Measurements from ENCODE around the gene KCNMB4. TPM values are rescaled to one million over a fixed set of nuclear protein-coding genes. Genes with fewer than 3 reads are reported as not detected.

KCNMB4 gene
- total RNA-seq, 2 donors from 2014 or later, result 2.8 to 3.2 TPM

- DNase-seq (ENCODE audit: low spot score), result no peak
- no peak for TF ChIP-seq CTCF (IDR thresholded peaks at IDR 0.05)
- H3K36me3 ChIP-seq, result peaks cover 20% of the 10 kb centered on the region
- H3K27ac ChIP-seq, result no peak overlapping the region
- no peak overlapping the region for H3K4me3 ChIP-seq
- H3K4me1 ChIP-seq, result no peaks in the 10 kb centered on the region
- no peaks in the 10 kb centered on the region for H3K27me3 ChIP-seq
- H3K9me3 ChIP-seq, result no peaks in the 10 kb centered on the region
Observed at GRCh38 chr12:70351076-70351475, 15.0 kb upstream of the KCNMB4 start.

- no peak for TF ChIP-seq CTCF (IDR thresholded peaks at IDR 0.05)
- Histone ChIP-seq H3K9me3 (no peaks in the 10 kb centered on the region), H3K4me3 (no peak overlapping the region), H3K4me1 (no peaks in the 10 kb centered on the region), H3K27me3 (no peaks in the 10 kb centered on the region), H3K36me3 (peaks cover 20% of the 10 kb centered on the region), H3K27ac (no peak overlapping the region)
- no peak for DNase-seq (ENCODE audit: low spot score)
Observed at GRCh38 chr12:70353780-70354660, 12.1 kb upstream of the KCNMB4 start.

GRCh38 chr12:70354787-70355186, 11.3 kb upstream of the KCNMB4 start:
- no peak for DNase-seq (ENCODE audit: low spot score)
- H3K4me1 ChIP-seq, result no peaks in the 10 kb centered on the region
- H3K27me3 ChIP-seq, result no peaks in the 10 kb centered on the region
- no peaks in the 10 kb centered on the region for H3K9me3 ChIP-seq
- H3K27ac ChIP-seq, result no peak overlapping the region
- no peak overlapping the region for H3K4me3 ChIP-seq
- no peak for TF ChIP-seq CTCF (IDR thresholded peaks at IDR 0.05)
- H3K36me3 ChIP-seq, result peaks cover 20% of the 10 kb centered on the region

GRCh38 chr12:70355972-70356371, 10.1 kb upstream of the KCNMB4 start:
- no peak overlapping the region for H3K4me3 ChIP-seq
- no peak for DNase-seq (ENCODE audit: low spot score)
- no peaks in the 10 kb centered on the region for H3K9me3 ChIP-seq
- peaks cover 20% of the 10 kb centered on the region for H3K36me3 ChIP-seq
- TF ChIP-seq CTCF (IDR thresholded peaks at IDR 0.05), result no peak
- H3K4me1 ChIP-seq, result no peaks in the 10 kb centered on the region
- H3K27ac ChIP-seq, result no peak overlapping the region
- H3K27me3 ChIP-seq, result no peaks in the 10 kb centered on the region

GRCh38 chr12:70359458-70360197, 6.5 kb upstream of the KCNMB4 start:
- Histone ChIP-seq H3K9me3 (no peaks in the 10 kb centered on the region), H3K36me3 (peaks cover 4% of the 10 kb centered on the region), H3K4me1 (no peaks in the 10 kb centered on the region), H3K27ac (no peak overlapping the region), H3K4me3 (no peak overlapping the region), H3K27me3 (no peaks in the 10 kb centered on the region)
- DNase-seq (ENCODE audit: low spot score), result no peak
- TF ChIP-seq CTCF (IDR thresholded peaks at IDR 0.05), result no peak

All from right atrium auricular region (tissue), 2 donors.